ENCODE measurements around the gene NCKAP5L. TPM values are rescaled to one million over a fixed set of nuclear protein-coding genes. Genes with fewer than 3 reads are reported as not detected.

The NCKAP5L gene, protein sequence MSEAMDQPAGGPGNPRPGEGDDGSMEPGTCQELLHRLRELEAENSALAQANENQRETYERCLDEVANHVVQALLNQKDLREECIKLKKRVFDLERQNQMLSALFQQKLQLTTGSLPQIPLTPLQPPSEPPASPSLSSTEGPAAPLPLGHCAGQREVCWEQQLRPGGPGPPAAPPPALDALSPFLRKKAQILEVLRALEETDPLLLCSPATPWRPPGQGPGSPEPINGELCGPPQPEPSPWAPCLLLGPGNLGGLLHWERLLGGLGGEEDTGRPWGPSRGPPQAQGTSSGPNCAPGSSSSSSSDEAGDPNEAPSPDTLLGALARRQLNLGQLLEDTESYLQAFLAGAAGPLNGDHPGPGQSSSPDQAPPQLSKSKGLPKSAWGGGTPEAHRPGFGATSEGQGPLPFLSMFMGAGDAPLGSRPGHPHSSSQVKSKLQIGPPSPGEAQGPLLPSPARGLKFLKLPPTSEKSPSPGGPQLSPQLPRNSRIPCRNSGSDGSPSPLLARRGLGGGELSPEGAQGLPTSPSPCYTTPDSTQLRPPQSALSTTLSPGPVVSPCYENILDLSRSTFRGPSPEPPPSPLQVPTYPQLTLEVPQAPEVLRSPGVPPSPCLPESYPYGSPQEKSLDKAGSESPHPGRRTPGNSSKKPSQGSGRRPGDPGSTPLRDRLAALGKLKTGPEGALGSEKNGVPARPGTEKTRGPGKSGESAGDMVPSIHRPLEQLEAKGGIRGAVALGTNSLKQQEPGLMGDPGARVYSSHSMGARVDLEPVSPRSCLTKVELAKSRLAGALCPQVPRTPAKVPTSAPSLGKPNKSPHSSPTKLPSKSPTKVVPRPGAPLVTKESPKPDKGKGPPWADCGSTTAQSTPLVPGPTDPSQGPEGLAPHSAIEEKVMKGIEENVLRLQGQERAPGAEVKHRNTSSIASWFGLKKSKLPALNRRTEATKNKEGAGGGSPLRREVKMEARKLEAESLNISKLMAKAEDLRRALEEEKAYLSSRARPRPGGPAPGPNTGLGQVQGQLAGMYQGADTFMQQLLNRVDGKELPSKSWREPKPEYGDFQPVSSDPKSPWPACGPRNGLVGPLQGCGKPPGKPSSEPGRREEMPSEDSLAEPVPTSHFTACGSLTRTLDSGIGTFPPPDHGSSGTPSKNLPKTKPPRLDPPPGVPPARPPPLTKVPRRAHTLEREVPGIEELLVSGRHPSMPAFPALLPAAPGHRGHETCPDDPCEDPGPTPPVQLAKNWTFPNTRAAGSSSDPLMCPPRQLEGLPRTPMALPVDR (N-terminal part only)
- total RNA-seq, result 33.4 TPM

DNA sequence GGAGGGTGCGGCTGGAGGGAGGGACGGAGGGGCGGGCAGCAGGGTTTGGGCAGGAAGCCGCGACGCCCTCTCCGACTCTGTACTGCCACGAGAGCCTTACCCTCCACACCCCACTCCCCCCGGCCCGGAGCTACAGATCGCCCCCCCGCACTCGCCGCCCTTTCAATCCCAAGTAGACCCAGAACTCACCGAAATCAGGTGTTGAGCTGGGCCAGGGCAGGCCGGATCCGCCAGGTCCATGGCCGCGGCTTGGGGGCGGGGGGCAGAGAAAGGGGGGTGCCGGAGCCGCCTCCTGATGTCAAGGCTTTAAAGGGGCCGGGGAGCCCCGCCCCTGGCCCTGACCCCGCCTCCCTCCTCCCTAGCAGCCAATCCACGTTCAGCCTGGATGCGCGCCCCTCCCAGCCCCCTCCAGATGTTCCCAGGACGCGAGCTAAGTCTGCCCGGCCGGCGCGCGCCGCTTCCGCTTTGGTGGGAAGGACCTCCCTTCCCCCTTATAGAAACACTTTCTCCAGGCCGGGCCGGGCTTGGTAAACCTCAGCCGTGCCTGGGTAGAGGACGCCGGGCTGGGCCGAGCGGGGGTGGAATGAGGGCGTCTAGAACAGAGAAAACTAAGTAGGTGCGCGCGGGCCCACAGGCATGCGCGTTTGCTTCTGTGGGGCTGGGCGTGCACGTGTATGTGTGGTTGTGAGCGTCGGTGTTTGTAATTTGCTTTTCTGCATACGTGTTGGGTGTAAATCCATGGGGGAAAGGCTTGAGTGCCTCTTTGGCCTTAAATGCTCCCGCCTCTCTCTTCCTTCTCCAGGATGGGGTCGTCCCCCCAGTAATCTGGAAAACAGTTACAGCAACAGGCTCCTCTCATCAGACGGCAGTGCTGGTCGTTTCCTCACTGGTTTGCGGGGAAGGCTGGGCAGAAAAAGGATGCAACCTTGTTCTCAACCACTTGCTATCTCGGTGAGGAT, at the start of gene NCKAP5L:
NCKAP5L (minus strand) TSS at position 281 of the 959 bp plus-strand sequence. CDS start 24,369 bp downstream, outside the sequence.
- Histone ChIP-seq H3K4me1 (peaks cover 5 to 28% of the 10 kb centered on the region in 2 donors), H3K36me3 (no peaks in the 10 kb centered on the region), H3K27ac (peak within 1 kb of the TSS; percentile 91 to 92), H3K4me3 (peak within 1 kb of the TSS; percentile 99), H3K27me3 (no peaks in the 10 kb centered on the region), H3K9me3 (no peaks in the 10 kb centered on the region)
- TF ChIP-seq, protein P1, sequence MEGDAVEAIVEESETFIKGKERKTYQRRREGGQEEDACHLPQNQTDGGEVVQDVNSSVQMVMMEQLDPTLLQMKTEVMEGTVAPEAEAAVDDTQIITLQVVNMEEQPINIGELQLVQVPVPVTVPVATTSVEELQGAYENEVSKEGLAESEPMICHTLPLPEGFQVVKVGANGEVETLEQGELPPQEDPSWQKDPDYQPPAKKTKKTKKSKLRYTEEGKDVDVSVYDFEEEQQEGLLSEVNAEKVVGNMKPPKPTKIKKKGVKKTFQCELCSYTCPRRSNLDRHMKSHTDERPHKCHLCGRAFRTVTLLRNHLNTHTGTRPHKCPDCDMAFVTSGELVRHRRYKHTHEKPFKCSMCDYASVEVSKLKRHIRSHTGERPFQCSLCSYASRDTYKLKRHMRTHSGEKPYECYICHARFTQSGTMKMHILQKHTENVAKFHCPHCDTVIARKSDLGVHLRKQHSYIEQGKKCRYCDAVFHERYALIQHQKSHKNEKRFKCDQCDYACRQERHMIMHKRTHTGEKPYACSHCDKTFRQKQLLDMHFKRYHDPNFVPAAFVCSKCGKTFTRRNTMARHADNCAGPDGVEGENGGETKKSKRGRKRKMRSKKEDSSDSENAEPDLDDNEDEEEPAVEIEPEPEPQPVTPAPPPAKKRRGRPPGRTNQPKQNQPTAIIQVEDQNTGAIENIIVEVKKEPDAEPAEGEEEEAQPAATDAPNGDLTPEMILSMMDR (IDR thresholded peaks at IDR 0.05), result no peak
- intact Hi-C loops (cut with DNase I), result loop anchor here (1.0 to 2.0 kb wide), 2 partner anchors 15 to 88 kb away; partner anchors contain the start of genes BCDIN3D and TMBIM6
- peak; percentile 88 to 99 for DNase-seq (ENCODE audit: low spot score in 2 of 2)

DNA sequence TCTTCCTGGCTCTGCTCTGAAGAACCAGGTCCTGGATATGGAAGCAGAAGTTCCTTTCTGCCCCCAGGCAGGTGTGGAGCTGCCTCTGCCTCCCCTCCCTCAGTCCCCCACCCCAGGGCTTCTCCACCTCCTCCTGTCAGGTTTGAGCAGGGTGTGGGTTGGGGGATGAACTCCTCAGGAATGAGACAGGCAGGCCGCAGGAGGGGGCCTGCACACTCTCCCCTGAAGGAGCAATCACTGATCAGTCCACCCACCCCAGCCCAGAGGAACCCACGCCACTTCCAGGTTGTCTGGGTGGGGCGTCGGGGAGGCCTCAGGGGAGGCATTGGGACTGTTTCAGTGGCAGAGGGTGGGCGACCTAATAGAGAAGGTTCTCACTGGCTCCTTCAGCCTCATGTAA, 48.9 kb upstream of the NCKAP5L start:
- H3K4me1 ChIP-seq, result no peaks in the 10 kb centered on the region
- H3K4me3 ChIP-seq, result no peak overlapping the region
- no peak overlapping the region for H3K27ac ChIP-seq
- no peaks in the 10 kb centered on the region for H3K36me3 ChIP-seq
- intact Hi-C loops (cut with DNase I), result no loop called here
- TF ChIP-seq, protein P1 (IDR thresholded peaks at IDR 0.05), result no peak
- no peaks in the 10 kb centered on the region for H3K27me3 ChIP-seq
- H3K9me3 ChIP-seq, result no peaks in the 10 kb centered on the region
- no peak for DNase-seq (ENCODE audit: low spot score in 2 of 2)

DNA sequence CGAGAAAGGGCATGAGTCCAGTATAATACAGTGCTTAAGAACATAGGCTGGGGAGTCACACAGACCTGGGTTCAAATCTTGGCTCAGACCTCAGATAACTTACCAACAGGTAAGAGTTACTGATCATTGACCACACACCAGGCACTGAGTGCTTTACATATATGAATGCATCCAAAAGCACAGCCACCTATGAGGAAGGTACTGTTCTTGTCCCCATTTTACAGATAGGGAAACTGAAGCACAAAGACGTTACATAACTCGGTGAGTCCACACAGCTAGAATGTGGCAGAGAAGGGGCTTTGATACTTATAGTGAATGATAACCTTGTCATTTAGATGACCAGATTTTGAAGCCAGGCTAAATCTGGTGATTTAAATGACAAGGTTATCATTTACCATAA, 47.9 kb upstream of the NCKAP5L start:
- Histone ChIP-seq H3K36me3 (no peaks in the 10 kb centered on the region), H3K9me3 (no peaks in the 10 kb centered on the region), H3K27ac (no peak overlapping the region), H3K4me1 (no peaks in the 10 kb centered on the region), H3K27me3 (no peaks in the 10 kb centered on the region), H3K4me3 (no peak overlapping the region)
- TF ChIP-seq, protein P1 (IDR thresholded peaks at IDR 0.05), result no peak
- DNase-seq (ENCODE audit: low spot score in 2 of 2), result no peak
- intact Hi-C loops (cut with DNase I), result no loop called here

DNA sequence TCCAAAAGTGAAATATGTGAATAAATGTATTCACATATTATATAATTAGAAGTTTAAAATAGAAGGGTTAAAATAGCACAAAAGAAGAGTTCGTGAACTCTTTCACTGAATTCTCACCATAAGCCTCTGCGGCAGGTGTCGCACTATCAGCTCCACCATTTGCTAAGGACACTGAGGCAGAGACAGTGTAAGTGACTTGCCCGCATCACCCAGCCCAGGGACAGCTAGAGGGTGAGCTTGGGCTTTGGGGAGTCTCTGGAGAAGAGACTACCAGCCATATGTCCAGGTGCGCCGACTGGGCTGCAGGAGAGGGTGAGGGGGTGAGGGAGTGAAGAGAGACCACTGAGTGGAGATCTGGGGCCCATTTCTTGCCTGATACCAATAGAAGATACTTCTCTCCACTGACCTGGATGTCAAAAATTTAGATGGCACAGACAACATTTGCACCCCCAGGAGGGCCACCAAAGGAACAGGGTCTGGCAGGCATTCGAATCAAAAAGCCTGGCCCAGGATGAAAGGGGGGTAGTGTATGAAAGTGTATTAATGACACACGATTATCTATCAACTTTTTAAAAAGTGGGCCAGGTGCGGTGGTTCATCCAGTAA, 47.0 kb upstream of the NCKAP5L start:
- intact Hi-C loops (cut with DNase I), result no loop called here
- Histone ChIP-seq H3K36me3 (no peaks in the 10 kb centered on the region), H3K4me1 (no peaks in the 10 kb centered on the region), H3K27me3 (no peaks in the 10 kb centered on the region), H3K9me3 (no peaks in the 10 kb centered on the region), H3K4me3 (no peak overlapping the region), H3K27ac (no peak overlapping the region)
- TF ChIP-seq, protein P1 (IDR thresholded peaks at IDR 0.05), result no peak
- peak in 1 of 2 donors; percentile 7 for DNase-seq (ENCODE audit: low spot score in 2 of 2)
